GM19023 (cell line): Measurements from ENCODE around the gene UBE2I.

ENCODE experiments used
- ATAC-seq: cut with Tn5 transposase; IDR thresholded peaks from one replicate; pipeline ENCODE4 v1.9.1; 2021; ENCODE audit warnings: mild to moderate bottlenecking, moderate library complexity; ENCODE audit not compliant: unreplicated experiment

The UBE2I gene

DNA sequence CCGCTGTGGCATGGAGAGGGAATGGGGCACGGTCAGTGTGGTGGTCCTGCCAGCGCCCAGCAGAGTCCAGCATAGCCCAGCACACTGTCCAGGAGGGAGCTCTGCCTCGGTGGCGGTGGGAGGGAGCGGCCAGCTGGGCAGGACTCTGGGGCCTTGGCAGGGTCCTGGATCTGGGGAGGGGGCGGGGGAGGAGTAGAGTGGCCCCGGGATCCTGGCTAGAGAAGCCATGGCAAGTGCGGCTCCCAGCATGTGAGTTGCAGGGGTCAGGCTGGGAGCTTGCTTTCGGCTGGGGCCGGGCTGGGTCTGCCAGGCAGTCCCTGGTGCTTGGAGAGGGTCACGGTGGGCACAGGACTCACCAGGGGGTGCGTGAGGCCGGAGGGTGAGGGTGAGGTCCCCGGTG is 46.2 kb downstream of the UBE2I start:
- ATAC-seq: no peak

DNA sequence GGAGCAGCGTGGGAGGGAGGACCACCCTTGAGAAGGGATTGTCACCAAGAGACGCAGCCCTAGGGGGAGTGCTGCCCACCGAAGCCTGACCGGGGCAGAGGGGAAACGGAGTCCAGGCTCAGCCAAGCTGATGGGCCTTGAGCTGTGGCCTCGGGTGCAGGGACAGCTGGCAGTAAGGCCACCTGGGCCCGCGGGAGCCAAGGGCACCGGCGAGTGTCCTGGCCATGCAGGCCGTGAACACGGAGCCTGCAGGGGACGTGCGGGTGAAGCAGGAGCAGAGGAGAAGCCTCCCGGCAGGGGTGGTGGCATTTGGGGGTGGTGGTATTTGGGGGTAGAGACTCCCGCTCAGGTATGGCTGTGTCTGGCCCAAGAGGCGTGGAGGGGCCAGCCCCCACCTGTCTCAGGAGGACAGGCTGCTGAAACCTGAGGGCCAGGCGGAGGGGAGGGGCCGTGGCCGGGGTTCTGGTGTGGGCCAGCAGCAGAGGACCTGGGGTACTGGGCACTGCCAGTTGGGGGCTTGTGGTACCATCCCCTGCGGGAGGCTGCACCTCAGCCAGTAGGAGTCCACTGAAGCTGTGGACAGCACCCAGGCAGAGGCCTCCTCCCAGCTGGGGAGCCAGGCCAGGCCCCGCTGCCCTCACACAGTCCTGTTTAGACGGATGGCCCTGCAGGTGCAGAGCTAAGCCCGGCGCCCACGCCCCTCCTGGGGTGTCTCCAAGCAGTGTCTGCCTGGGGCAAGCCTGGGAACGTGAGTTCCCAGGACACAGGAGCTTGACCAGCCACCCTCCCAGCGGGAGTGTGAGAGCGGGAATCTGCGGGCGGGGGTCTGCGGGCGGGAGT is 46.8 kb downstream of the UBE2I start:
- ATAC-seq: no peak

DNA sequence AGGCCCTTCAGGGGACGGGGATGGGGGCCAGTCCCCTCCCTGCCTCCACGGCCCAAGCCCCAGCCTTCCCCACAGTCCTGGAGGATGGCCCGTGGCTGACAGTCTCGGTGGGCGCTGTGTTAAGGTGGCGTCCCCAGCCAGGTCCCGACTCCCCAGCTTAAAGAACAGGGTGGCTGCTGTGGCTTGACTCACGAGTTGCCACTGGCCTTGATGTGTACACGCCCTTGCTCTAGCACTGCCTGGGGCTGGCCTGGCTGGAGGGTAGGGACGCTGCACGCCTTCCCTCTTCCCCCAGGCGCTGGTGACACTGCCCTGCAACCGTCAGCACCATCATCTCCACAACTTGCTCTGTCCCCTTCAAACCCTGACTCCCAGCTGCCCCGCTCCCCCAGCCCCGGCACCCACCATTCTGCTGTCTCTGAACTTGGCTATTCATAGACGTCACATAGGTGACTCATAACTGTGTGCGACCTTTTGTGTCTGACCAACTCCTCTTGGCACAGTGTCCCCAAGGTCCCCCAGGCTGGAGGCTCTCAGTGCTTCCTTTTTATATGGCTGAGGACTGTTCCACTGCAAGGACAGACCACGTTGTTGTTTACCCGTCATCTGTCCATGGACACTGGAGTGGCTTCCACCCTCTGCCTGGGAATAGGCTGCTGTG is 48.6 kb downstream of the UBE2I start:
- ATAC-seq: no peak

DNA sequence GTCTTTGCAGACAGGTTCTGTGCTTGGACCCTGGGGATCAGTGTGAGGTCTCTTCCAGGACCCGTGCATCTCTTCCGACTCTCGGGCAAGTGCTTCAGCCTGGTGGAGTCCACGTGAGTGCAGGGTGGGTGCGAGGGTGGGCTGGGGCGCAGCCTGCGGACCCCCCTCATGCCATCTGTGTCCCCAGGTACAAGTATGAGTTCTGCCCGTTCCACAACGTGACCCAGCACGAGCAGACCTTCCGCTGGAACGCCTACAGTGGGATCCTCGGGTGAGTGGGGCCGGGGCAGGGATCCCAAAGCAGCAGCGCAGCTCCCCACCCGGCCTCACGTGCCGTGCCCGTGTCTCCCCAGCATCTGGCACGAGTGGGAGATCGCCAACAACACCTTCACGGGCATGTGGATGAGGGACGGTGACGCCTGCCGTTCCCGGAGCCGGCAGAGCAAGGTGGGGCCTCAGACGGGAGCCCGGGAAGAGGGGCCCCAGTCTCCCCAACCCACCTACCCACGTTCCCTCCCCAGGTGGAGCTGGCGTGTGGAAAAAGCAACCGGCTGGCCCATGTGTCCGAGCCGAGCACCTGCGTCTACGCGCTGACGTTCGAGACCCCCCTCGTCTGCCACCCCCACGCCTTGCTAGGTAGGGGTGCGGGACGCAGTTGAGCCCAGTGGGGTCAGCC is 52.4 kb downstream of the UBE2I start:
- ATAC-seq: no peak

DNA sequence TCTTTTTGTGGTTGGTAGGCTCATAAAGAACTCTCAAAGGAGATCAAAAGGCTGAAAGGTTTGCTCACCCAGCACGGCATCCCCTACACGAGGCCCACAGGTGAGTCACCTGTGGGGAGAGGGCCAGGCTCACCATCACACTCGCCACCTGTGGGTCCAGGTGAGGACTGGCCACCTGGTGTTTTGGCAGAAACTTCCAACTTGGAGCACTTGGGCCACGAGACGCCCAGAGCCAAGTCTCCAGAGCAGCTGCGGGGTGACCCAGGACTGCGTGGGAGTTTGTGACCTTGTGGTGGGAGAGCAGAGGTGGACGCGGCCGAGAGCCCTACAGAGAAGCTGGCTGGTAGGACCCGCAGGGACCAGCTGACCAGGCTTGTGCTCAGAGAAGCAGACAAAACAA is 53.4 kb downstream of the UBE2I start:
- no peak for ATAC-seq

DNA sequence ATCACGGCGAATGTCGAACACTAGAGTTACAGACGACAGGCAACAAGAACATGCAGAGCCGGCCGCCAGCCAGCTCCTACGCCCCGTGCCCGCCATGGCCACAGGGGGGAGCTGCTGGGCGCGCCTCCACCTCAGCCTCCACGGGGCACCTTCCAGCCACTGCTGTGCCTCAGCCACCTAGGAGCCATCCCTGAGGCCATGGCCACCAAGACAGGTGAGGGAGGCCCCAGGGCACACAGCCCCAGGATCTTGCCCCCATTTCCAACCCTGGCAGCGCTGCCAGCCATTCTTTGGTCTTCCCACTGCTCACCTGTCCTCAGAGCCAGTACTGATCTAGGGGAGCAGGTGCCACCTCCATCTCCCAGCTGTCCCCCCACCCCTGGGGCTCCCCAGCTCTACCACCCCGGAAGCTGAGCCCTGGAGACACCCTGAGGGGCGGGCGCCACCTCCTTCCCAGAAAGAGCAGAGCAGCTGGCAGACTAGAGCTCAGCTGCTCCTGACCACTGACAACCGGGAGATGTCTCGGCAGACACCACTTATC is 54.1 kb downstream of the UBE2I start:
- no peak for ATAC-seq

DNA sequence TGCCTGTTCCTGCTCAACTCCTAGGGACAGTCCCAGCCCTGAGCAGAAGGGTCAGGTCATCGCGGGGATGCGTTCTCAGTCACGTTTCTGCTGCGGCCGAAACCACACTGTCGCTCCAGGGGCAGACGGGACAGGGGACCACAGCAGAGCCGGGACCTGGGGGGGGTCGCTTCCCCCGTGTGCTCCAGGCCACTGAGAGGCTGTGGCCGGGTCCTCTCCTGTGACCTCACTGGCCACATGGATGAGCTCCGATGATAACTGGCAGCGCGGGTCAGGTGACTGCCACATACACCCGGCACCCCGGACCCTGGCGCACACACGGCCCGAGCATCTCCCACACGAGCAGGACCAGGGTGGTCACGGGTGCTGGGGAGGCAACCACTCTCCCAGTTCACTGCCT is 55.1 kb downstream of the UBE2I start:
- no peak for ATAC-seq

DNA sequence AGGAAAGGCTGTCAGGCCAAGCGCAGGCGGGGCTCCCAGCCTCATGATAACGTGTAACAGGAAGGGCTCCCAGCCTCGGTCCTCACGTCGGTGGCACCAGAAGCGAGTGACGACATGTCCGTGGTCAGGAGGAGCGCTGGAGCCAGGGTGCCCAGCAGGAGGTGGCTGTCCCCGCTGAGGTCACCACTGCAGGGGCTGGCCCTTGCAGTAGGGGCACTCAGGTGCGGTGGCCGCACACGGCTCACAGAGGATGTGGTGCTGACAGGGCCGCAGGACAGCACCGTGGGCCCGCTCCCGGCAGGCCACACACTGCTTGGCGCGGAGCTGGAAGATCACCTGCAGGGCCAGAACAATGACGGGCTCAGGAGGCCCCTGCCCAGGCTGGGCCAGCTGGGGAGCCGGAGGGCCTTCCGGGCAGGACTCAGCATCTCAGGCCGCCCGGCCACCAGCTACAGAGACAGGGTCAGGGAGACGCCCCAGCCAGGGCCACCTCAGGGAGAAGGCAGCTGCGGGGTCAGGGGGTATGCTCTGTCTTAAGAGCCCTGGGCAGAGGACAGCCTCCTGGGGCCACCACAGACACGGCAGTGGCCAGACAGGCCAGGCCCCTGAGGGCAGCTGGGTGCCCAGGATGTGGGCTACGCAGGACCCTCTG is 56.8 kb downstream of the UBE2I start:
- no peak for ATAC-seq

DNA sequence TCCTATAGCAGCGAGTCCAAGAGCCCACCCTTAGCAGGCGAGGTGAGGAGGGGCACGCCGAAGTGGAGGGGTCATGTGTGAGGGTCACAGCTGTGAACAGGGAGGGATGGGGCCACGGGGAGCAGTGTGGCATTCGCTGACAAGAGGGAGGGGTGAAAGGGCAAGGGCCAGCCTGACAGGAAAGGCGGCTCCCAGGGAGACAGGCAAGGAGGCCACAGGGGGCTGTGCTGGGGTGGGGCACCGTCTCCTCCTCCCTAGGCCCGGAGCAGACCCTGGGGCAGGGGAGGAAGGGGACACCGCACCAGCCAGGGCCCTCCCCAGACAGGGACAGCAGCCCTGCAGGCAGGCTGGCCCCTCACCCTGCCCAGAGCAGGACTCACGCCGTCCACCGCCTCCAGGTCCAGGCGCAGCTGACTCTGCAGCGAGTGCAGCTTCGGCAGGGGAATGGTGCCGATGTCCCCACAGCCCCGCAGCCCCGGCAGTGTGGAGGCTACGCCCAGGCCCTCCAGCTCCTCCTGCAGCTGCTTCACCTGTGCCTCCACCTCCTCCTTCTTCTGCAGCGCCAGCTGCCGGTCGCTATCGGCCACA is 57.4 kb downstream of the UBE2I start:
- ATAC-seq: no peak

DNA sequence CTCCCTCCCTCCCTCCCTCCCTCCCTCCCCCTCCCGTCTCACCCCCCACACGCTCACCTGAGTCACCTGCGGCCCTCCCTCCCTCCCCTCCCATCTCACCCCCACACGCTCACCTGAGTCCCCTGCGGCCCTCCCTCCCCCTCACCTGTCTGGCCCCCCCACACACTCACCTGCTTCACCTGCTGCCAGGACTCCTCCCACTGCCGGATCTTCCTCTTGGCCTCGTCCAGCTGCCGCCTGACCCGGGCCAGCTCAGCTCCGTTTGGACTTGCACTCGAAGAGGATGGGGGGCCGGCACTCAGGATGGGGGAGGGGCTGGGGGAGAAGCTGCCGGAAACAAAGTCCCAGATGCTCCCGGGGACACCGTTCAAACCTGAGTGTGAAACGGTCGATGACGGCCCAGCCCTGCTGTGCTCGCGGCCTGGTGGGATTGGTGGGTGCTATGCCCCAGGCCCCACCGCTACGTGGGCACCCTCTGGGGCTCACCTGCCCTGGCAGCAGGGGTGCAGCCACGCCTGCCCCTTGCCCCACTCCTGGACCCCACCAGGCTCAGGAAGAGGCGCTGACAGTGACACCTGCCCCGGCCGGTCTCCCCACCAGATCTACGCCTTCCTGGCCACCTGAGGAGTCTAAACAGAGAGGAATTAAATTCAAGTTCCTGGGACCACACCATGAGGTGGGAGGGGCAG is 58.2 kb downstream of the UBE2I start:
- no peak for ATAC-seq

DNA sequence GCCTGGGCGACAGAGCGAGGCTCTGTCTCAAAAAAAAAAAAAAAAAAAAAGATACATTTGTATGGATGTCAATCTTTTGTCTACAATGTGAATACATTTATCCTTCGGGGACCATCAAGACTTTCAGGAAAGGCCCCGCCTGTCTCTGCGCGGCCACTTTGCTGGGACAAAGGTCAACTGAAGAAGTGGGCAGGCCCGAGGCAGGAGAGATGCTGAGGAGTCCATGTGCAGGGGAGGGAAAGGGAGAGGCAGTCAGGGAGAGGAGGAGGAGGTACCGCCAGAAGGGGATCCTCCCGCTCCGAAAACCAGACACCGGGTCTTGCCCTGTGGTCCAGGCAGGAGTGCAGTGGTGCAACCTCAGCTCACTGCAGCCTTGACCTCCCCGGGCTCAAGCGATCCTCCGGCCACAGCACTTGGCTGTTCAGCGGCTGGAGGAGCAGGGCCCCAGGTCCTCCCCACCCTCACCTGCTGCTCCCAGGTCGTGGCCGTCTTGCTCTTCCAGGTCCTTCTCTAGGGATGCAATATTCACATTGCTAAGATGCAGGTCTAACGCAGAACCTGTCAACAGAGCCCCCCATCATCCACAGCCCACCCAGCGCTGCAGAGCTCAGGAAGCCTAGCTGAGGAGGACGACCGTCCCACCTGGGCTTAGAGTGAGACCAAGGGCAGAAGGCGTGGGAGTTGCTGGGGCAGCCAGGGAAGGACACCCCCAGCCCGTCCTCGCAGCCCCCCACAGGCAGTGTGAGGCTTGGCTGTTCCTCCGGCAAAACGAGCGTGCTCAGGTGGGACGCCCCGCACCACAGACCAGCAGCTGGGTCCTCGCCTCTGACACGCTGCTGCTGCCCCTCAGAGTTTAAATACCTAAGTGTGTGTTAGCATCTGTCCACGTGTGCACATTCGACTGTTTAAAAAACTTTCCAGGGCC is 61.9 kb downstream of the UBE2I start:
- ATAC-seq: no peak

DNA sequence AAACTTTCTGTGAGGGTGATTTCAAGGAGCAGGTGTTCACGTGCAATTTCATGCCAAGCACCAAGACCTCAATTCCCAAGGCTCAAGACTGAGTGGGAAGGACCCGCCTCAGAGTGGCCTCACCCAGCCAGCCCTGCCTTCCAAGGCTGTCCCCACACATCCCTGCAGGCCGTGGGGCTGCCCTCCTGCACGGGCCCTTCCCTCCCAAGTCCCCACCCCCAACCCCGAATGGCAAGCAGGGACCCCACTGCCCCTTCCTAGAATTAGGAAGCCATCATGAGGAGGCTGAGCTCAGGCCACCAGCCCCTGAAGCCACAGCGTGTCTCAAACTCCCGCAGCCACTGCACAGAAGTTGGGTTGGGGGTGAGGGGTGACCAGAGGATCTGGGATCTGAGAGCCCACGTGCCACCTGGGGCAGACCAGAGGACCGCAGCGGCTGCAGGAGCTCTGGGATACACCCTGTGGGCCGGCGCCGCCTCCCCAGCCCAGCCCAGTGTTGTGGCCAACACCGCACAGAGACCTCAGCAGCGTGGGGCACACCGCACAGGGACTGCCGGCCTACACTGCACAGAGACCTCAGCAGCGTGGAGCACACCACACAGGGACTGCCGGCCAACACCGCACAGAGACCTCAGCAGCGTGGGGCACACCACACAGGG is 63.0 kb downstream of the UBE2I start:
- ATAC-seq: no peak

DNA sequence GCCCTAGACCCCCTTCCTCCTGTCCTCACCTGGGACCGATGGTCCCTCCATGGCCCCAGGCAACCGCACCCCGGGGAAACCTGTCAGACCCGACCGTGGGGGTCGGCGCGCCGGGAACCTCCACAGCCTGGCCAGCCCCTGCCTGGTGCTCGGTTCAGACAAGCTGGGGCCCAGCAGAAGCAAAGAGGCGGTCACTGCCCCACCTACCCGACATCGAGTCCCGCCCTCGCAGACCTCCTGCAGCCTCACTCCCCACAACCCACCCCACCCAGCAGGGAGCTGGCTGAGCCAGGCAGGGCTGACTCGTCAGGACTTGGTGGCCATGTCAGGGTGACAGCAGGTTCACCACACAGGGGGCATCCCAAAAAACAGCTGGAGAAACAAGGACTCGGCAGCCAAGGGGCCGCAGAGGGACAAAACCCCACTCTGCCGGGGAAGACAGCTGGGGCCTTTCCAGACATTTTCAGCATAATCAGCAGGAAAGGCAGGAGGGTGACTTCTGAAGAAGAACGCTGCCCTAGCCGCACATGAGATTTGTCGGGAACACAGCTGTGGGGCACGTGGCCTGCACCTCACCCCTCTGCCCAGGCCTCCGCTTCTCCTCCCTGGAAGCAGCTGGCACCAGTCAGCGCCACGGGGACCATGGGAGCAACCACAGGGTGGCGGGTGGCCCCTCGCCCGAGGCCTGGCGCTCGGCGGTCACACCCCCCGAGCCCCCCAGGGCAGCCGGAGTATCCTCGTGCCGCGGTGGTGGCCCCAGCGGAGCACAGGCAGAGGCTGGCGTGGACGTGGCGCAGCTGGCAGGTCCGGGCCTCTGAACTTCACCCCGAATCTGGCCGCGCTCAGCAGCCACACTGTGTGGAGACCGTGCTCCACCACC is 65.2 kb downstream of the UBE2I start:
- ATAC-seq: no peak

DNA sequence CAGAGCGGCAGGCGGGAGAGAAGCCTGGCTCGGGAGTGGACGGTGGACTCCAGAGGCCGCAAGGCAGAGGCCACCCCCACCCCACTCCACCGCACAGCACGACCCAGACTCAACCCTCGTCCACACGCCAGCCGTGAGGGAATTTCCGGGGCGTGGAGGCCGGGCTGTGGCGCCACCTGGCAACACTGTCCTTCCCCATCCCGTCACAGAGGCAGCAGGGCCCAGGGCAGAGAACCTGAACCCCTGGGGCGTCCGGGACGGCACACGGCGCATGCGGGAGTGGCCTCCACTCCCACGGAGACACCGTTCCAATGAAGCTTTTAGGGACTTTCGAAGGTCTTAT is 65.8 kb downstream of the UBE2I start:
- ATAC-seq: no peak

DNA sequence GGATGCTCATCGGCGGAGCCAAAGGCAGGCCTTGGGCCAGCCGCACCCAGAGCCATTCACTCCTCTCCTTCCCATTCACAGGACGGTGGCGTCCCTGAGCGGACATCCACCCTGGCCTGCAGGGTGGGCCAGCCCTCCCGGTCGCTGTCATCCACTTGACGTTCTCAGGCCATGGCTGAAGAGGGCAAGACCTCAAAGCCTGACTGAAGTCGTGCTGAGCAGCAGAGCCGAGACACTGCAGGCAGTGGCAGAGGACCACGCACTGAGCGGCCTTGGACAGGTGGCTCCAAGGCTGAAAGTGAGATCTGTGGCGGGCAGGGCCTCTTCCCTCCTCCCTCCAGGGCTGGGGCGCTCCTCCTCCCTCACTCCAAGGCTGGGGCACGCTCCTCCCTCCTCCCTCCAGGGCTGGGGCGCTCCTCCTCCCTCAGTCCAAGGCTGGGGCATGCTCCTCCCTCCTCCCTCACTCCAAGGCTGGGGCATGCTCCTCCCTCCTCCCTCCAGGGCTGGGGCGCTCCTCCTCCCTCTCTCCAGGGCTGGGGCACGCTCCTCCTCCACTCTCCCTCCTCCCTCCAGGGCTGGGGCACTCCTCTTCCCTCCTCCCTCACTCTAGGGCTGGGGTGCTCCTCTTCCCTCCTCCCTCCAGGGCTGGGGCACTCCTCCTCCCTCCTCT is 66.4 kb downstream of the UBE2I start:
- ATAC-seq: no peak
